Measurements from ENCODE around the gene KIFAP3. TPM values are rescaled to one million over a fixed set of nuclear protein-coding genes. Genes with fewer than 3 reads are reported as not detected.

The KIFAP3 gene
- total and polyA plus RNA-seq, 7 donors, result 9.2 to 25.7 (median 21.6) TPM

- no peak for TF ChIP-seq CTCF (IDR thresholded peaks at IDR 0.05)
- DNase-seq, result no peak
- H3K4me1 ChIP-seq, result no peaks in the 10 kb centered on the region
- 53 to 58% (median 54%) methylated on average over 15 of the region's 15 CpGs for WGBS, 3 donors
- intact Hi-C loops (cut with DNase I), result no loop called here
- no peak for ATAC-seq
- H3K27ac ChIP-seq, result no peak overlapping the region
- no peak overlapping the region for H3K4me3 ChIP-seq
- H3K27me3 ChIP-seq (ENCODE audit: insufficient read depth in 3 of 3, low read length in 2 of 3), result no peaks in the 10 kb centered on the region
- peaks cover 0 to 19% of the 10 kb centered on the region in 2 donors for H3K36me3 ChIP-seq (ENCODE audit: insufficient read depth in 1 of 2, low read depth in 1 of 2)
- H3K9me3 ChIP-seq, result no peaks in the 10 kb centered on the region
Measured at GRCh38 chr1:169915150-169915549, 159.3 kb downstream of the KIFAP3 start.

GRCh38 chr1:169914531-169914930 lies 160.0 kb downstream of the KIFAP3 start:
- no peaks in the 10 kb centered on the region for H3K27me3 ChIP-seq (ENCODE audit: insufficient read depth in 3 of 3, low read length in 2 of 3)
- peaks cover 0 to 12% of the 10 kb centered on the region in 2 donors for H3K36me3 ChIP-seq (ENCODE audit: insufficient read depth in 1 of 2, low read depth in 1 of 2)
- H3K4me1 ChIP-seq, result no peaks in the 10 kb centered on the region
- no peaks in the 10 kb centered on the region for H3K9me3 ChIP-seq
- no peak overlapping the region for H3K27ac ChIP-seq
- H3K4me3 ChIP-seq, result no peak overlapping the region
- 71 to 72% (median 71%) methylated on average over 3 of the region's 3 CpGs for WGBS, 3 donors
- DNase-seq, result no peak
- no peak for TF ChIP-seq CTCF (IDR thresholded peaks at IDR 0.05)
- ATAC-seq, result no peak
- intact Hi-C loops (cut with DNase I), result no loop called here

- Histone ChIP-seq H3K9me3 (no peaks in the 10 kb centered on the region), H3K27me3 (ENCODE audit: insufficient read depth in 3 of 3, low read length in 2 of 3) (no peaks in the 10 kb centered on the region), H3K4me3 (no peak overlapping the region), H3K27ac (no peak overlapping the region), H3K4me1 (no peaks in the 10 kb centered on the region), H3K36me3 (ENCODE audit: insufficient read depth in 1 of 2, low read depth in 1 of 2) (no peaks in the 10 kb centered on the region)
- intact Hi-C loops (cut with DNase I), result no loop called here
- DNase-seq (no peak), ATAC-seq (no peak)
- WGBS, 3 donors, result 87 to 93% (median 87%) methylated on average over 16 of the region's 16 CpGs
- TF ChIP-seq CTCF (IDR thresholded peaks at IDR 0.05), result no peak
Measured at GRCh38 chr1:169909499-169909898, 165.0 kb downstream of the KIFAP3 start.

- Histone ChIP-seq H3K4me1 (no peaks in the 10 kb centered on the region), H3K9me3 (no peaks in the 10 kb centered on the region), H3K27ac (no peak overlapping the region), H3K36me3 (ENCODE audit: insufficient read depth in 1 of 2, low read depth in 1 of 2) (no peaks in the 10 kb centered on the region), H3K4me3 (no peak overlapping the region), H3K27me3 (ENCODE audit: insufficient read depth in 3 of 3, low read length in 2 of 3) (peaks cover 0 to 4% (median 0%) of the 10 kb centered on the region in 3 donors)
- ATAC-seq (no peak), DNase-seq (no peak)
- TF ChIP-seq CTCF (IDR thresholded peaks at IDR 0.05), result no peak
- intact Hi-C loops (cut with DNase I), result no loop called here
Measured at GRCh38 chr1:169906938-169907337, 167.6 kb downstream of the KIFAP3 start.

- TF ChIP-seq CTCF (IDR thresholded peaks at IDR 0.05), result no peak
- H3K36me3 ChIP-seq (ENCODE audit: insufficient read depth in 1 of 2, low read depth in 1 of 2), result no peaks in the 10 kb centered on the region
- H3K27me3 ChIP-seq (ENCODE audit: insufficient read depth in 3 of 3, low read length in 2 of 3), result peaks cover 0 to 7% (median 0%) of the 10 kb centered on the region in 3 donors
- WGBS, 3 donors, result 77 to 88% (median 82%) methylated on average over 1 of the region's 1 CpG
- no peak overlapping the region for H3K4me3 ChIP-seq
- no peaks in the 10 kb centered on the region for H3K4me1 ChIP-seq
- intact Hi-C loops (cut with DNase I), result no loop called here
- ATAC-seq (no peak), DNase-seq (no peak)
- H3K9me3 ChIP-seq, result no peaks in the 10 kb centered on the region
- H3K27ac ChIP-seq, result no peak overlapping the region
Measured at GRCh38 chr1:169904834-169905233, 169.7 kb downstream of the KIFAP3 start.

Measured in psoas muscle (tissue), 8 donors.